ENCODE data around the gene CHFR.
"Not testable (repeated sequence)": the region's sequence is repeated elsewhere in the genome, so short reads cannot be mapped to it uniquely, and the experiment has no call there.

Gene CHFR

GRCh38 chr12:132837693-132838409, 49.6 kb downstream of the CHFR start:
- no peaks in the 10 kb centered on the region for H3K9me3 Mint-ChIP-seq
- peak overlapping the region; percentile 19 to 72 for H3K4me3 Mint-ChIP-seq
- no peak overlapping the region for H3K27ac Mint-ChIP-seq
- H3K4me1 Mint-ChIP-seq: peaks cover 63% of the 10 kb centered on the region
- no peak for ATAC-seq
- no peaks in the 10 kb centered on the region for H3K27me3 Mint-ChIP-seq
- DNase-seq: no peak

GRCh38 chr12:132836795-132837331, 50.5 kb downstream of the CHFR start:
- Mint-ChIP-seq H3K27ac (peak overlapping the region; percentile 62 to 74), H3K27me3 (no peaks in the 10 kb centered on the region), H3K4me3 (peak overlapping the region; percentile 64 to 72), H3K4me1 (peaks cover 63% of the 10 kb centered on the region), H3K9me3 (no peaks in the 10 kb centered on the region)
- DNase-seq (no peak), ATAC-seq (no peak)

DNA sequence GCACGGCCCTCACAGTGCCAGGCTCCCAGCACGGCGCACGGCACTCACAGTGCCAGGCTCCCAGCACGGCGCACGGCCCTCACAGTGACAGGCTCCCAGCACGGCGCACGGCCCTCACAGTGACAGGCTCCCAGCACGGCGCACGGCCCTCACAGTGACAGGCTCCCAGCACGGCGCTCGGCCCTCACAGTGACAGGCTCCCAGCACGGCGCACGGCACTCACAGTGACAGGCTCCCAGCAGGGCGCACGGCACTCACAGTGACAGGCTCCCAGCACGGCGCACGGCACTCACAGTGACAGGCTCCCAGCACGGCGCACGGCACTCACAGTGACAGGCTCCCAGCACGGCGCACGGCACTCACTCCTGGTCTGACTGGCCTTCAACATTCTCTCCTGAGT, 51.2 kb downstream of the CHFR start:
- peaks cover 63% of the 10 kb centered on the region for H3K4me1 Mint-ChIP-seq

GRCh38 chr12:132835076-132836025, 52.1 kb downstream of the CHFR start:
- DNase-seq: no peak
- Mint-ChIP-seq H3K27me3 (no peaks in the 10 kb centered on the region), H3K4me3 (peak overlapping the region; percentile 71 to 82), H3K27ac (peak overlapping the region; percentile 94), H3K9me3 (no peaks in the 10 kb centered on the region), H3K4me1 (peaks cover 63% of the 10 kb centered on the region)
- no peak for ATAC-seq

More for the DNA sequence above, 51.2 kb downstream of the CHFR start:
- H3K27me3 Mint-ChIP-seq, H3K9me3 Mint-ChIP-seq, ATAC-seq: not testable (repeated sequence)
- Mint-ChIP-seq H3K4me3 (peak overlapping the region; percentile 64 to 72), H3K27ac (peak overlapping the region; percentile 62 to 74)
- DNase-seq: peak in 1 of 2 donors; percentile 34

GRCh38 chr12:132834181-132834711, 53.2 kb downstream of the CHFR start:
- peak in 1 of 2 donors; percentile 51 for DNase-seq
- Mint-ChIP-seq H3K9me3 (no peaks in the 10 kb centered on the region), H3K4me1 (peaks cover 59% of the 10 kb centered on the region), H3K4me3 (peak overlapping the region; percentile 71 to 82), H3K27ac (peak overlapping the region; percentile 94), H3K27me3 (no peaks in the 10 kb centered on the region)
- ATAC-seq: peak; percentile 91

GRCh38 chr12:132833341-132833740, 54.1 kb downstream of the CHFR start:
- H3K27me3 Mint-ChIP-seq: no peaks in the 10 kb centered on the region
- DNase-seq (no peak), ATAC-seq (no peak)
- H3K4me3 Mint-ChIP-seq: peak overlapping the region; percentile 30 to 82
- peak overlapping the region in 1 of 2 donors; percentile 94 for H3K27ac Mint-ChIP-seq
- H3K9me3 Mint-ChIP-seq: no peaks in the 10 kb centered on the region
- H3K4me1 Mint-ChIP-seq: peaks cover 55% of the 10 kb centered on the region

DNA sequence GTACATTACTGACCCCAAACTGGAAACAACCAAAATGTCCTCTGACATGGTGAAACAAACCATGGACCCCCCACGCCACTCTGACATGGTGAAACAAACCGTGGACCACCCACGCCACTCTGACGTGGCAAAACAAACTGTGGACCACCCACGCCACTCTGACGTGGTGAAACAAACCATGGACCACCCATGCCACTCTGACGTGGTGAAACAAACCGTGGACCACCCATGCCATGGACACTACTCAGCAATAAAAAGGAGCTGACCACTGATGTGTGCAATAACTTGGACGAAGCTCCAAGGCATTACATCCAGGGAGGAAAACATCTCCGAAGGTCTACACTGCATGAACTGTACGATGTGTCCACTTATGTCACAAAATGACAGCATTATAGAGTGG, 55.6 kb downstream of the CHFR start:
- ATAC-seq (no peak), DNase-seq (no peak)
- no peaks in the 10 kb centered on the region for H3K27me3 Mint-ChIP-seq
- no peaks in the 10 kb centered on the region for H3K9me3 Mint-ChIP-seq
- H3K27ac Mint-ChIP-seq: no peak overlapping the region
- no peak overlapping the region for H3K4me3 Mint-ChIP-seq
- peaks cover 53% of the 10 kb centered on the region for H3K4me1 Mint-ChIP-seq

DNA sequence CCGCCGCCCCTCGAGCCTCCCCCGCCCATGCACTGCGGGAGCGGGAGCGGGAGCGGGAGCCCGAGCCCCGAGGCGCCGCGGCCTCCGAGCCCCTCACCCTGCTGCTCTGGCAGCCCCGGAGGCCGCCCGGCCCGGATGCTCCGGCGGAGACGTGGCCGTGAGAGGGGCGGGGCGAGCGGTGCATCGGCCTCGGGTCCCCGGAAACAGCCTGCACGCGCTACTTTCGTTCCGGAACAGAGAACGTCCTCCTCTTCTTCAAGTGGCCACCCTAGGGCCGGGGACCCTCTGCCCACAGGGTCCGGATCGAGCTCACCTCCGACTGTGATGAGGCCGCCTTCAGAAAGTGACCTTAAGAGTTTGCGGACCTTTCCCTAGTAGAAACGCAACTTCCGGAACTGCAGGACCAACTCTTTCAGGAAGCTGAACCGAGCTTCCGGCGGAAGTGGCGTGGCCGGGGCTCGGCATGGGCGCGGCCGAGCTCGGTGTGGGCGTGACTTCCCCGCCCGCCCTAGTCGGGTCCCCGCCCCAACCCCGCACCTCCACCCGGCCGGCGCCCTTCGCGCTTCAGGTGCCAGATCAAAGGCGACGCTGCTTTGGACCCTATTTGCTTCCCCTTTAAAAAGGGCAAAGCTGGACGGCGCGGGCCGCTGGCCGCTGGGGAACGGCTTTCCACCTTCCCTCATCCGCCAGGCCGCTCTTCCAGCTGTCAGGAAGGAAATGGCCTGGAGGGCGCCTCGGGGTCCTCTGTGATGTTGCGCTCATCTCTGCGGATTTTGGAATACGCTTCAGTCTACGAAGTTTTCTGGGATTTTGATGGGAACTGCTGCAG, 58.5 kb downstream of the CHFR start, which contains the start of gene GOLGA3:
Gene GOLGA3, minus strand, starts transcription at position 164 of the 829 bp plus-strand sequence. CDS start 6,741 bp downstream, outside the sequence.
- Mint-ChIP-seq H3K27ac (peak within 1 kb of the TSS; percentile 100), H3K27me3 (no peaks in the 10 kb centered on the region), H3K4me3 (peak within 1 kb of the TSS; percentile 98 to 99), H3K4me1 (peaks cover 55% of the 10 kb centered on the region), H3K9me3 (no peaks in the 10 kb centered on the region)
- peak; percentile 93 to 95 for DNase-seq
- ATAC-seq: peak; percentile 93

GRCh38 chr12:132827763-132828703, 59.4 kb downstream of the CHFR start:
- peak; percentile 26 to 56 for DNase-seq
- peak; percentile 67 for ATAC-seq
- peaks cover 46% of the 10 kb centered on the region for H3K4me1 Mint-ChIP-seq

GRCh38 chr12:132825861-132826260, 61.5 kb downstream of the CHFR start:
- H3K9me3 Mint-ChIP-seq: no peaks in the 10 kb centered on the region
- no peaks in the 10 kb centered on the region for H3K27me3 Mint-ChIP-seq
- no peak for ATAC-seq
- peaks cover 45% of the 10 kb centered on the region for H3K4me1 Mint-ChIP-seq
- no peak overlapping the region for H3K4me3 Mint-ChIP-seq
- DNase-seq: no peak
- peak overlapping the region; percentile 40 to 74 for H3K27ac Mint-ChIP-seq

More at GRCh38 chr12:132827763-132828703, 59.4 kb downstream of the CHFR start:
- no peaks in the 10 kb centered on the region for H3K27me3 Mint-ChIP-seq
- H3K9me3 Mint-ChIP-seq: no peaks in the 10 kb centered on the region
- peak overlapping the region; percentile 85 to 91 for H3K27ac Mint-ChIP-seq
- peak overlapping the region; percentile 98 to 99 for H3K4me3 Mint-ChIP-seq

- no peak overlapping the region for H3K4me3 Mint-ChIP-seq
- H3K9me3 Mint-ChIP-seq: no peaks in the 10 kb centered on the region
- no peaks in the 10 kb centered on the region for H3K27me3 Mint-ChIP-seq
- H3K4me1 Mint-ChIP-seq: peaks cover 45% of the 10 kb centered on the region
- H3K27ac Mint-ChIP-seq: peak overlapping the region in 1 of 2 donors; percentile 78
- DNase-seq (no peak), ATAC-seq (no peak)
Measured at GRCh38 chr12:132825089-132825488, 62.3 kb downstream of the CHFR start.

- Mint-ChIP-seq H3K27me3 (no peaks in the 10 kb centered on the region), H3K27ac (no peak overlapping the region), H3K4me1 (peaks cover 39% of the 10 kb centered on the region), H3K9me3 (no peaks in the 10 kb centered on the region), H3K4me3 (no peak overlapping the region)
- DNase-seq (no peak), ATAC-seq (no peak)
Measured at GRCh38 chr12:132824053-132824452, 63.4 kb downstream of the CHFR start.

- H3K4me3 Mint-ChIP-seq: no peak overlapping the region
- DNase-seq (no peak), ATAC-seq (no peak)
- no peaks in the 10 kb centered on the region for H3K27me3 Mint-ChIP-seq
- H3K4me1 Mint-ChIP-seq: peaks cover 7% of the 10 kb centered on the region
- no peak overlapping the region for H3K27ac Mint-ChIP-seq
- no peaks in the 10 kb centered on the region for H3K9me3 Mint-ChIP-seq
Measured at GRCh38 chr12:132818562-132818961, 68.8 kb downstream of the CHFR start.

DNA sequence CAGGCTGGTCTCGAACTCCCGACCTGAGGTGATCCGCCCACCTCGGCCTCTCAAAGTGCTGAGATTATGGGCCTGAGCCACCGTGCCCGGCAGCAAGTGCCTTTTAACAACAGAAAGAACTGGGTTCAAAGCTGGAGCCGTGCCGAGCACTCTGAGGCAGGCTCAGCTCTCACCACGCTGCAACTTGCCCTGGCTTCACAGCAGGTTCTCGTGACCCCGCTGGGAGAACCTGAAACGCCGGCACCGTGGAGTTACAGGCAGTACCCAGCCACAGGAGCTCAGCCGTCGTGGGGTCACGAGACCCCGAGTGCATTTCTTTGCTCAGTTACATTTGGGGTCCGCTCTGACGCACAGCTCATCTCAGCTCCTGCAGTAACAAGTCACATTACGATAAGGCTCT, 73.2 kb downstream of the CHFR start:
- no peak for DNase-seq
- no peaks in the 10 kb centered on the region for H3K9me3 Mint-ChIP-seq
- peak overlapping the region in 1 of 2 donors; percentile 59 for H3K27ac Mint-ChIP-seq
- no peaks in the 10 kb centered on the region for H3K27me3 Mint-ChIP-seq
- H3K4me3 Mint-ChIP-seq: no peak overlapping the region
- H3K4me1 Mint-ChIP-seq: peaks cover 27% of the 10 kb centered on the region
- no peak for ATAC-seq
